Lower leg skin (tissue), 3 donors: ENCODE results near the gene S100A5.

Experiments used
- POLR2A ChIP-seq, 2 donors: fragments of 450-650 bp; IDR thresholded peaks; one replicate each; pipeline ENCODE4 v1.6.1; 2016 to 2017; ENCODE audit warnings: antibody characterized with exemption in 2 of 2, mild to moderate bottlenecking in 1 of 2, moderate library complexity in 1 of 2
- TF ChIP-seq, protein P1 (sequence below), 3 donors: fragments of 450-650 bp; IDR thresholded peaks; one replicate each; pipeline ENCODE4 v1.5.1; 2016; ENCODE audit warnings: antibody characterized with exemption in 3 of 3, mild to moderate bottlenecking in 3 of 3, moderate library complexity in 2 of 3

DNA sequence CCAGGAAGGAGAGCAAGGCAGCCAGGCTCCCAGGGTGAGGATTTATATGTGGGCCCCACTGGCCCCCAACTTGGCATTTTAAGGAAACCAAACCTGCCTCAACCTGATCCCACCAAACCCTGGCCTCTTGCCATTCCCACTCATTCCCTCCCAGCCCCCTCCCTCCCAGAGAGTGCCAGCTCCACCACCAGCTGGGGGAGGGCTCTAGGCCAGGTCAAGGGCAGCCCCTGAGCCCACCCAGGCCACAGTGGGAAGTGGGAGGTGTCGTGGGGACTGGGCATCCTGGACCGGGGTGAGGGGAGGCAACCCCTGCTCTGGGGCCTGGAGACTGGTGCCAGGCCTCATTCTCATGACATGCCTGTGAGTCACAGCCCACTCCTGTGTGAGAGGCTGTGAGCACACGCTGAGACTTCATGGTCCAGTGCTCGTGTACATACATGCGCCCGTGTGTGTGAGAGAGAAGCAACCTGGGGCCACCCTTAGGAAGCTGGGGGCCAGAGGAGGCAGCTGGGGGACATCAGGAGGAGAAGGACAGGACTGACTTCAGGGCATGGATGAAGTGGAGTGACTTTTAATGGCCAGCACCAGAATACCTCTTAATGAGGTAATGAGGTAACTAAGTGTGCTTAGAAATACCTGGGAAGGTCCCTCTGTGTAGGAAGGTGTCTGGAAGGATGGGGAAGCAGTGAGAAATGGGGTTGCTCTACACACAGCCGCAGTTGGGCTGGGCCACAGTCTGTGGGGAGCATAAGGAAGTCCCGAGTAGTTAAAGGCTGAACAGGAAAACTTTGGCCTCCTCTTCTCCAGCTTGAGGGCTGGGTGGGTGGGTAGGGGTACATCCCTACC lies 25.0 kb upstream of the S100A5 start, which contains the start of gene S100A2:
- no peak for TF ChIP-seq POLR2A (IDR thresholded peaks at IDR 0.05)
- TF ChIP-seq, protein P1, sequence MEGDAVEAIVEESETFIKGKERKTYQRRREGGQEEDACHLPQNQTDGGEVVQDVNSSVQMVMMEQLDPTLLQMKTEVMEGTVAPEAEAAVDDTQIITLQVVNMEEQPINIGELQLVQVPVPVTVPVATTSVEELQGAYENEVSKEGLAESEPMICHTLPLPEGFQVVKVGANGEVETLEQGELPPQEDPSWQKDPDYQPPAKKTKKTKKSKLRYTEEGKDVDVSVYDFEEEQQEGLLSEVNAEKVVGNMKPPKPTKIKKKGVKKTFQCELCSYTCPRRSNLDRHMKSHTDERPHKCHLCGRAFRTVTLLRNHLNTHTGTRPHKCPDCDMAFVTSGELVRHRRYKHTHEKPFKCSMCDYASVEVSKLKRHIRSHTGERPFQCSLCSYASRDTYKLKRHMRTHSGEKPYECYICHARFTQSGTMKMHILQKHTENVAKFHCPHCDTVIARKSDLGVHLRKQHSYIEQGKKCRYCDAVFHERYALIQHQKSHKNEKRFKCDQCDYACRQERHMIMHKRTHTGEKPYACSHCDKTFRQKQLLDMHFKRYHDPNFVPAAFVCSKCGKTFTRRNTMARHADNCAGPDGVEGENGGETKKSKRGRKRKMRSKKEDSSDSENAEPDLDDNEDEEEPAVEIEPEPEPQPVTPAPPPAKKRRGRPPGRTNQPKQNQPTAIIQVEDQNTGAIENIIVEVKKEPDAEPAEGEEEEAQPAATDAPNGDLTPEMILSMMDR (IDR thresholded peaks at IDR 0.05): no peak
